GM12872 (cell line): Measurements from ENCODE around the gene SPAG16.

ENCODE experiments used
- TF ChIP-seq, protein P1 (sequence below): IDR thresholded peaks from 3 replicates; pipeline ENCODE4 v1.5.1; 2011; ENCODE audit warnings: low read depth, mild to moderate bottlenecking, low read length, moderate library complexity; ENCODE audit not compliant: insufficient read depth

Gene SPAG16

DNA sequence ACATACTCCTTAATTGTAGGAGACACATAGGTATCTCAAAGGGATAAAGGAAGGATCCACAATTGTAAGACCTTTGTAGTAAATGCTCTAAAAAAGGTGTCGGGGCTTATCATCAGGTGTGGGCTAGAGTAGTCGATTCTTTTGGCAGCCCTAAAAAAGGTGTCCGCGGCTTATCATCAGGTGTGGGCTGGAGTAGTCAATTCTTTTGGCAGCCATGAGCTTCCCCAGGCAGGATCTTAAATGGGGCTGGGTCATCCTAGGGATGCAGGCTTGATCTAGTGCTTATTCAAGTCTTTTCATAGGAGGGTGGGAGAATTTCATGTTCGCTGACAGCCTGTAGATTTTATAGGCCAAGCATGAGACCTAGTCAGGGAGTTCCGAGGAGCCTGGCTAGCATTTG is 720.2 kb downstream of the SPAG16 start:
- TF ChIP-seq, protein P1, sequence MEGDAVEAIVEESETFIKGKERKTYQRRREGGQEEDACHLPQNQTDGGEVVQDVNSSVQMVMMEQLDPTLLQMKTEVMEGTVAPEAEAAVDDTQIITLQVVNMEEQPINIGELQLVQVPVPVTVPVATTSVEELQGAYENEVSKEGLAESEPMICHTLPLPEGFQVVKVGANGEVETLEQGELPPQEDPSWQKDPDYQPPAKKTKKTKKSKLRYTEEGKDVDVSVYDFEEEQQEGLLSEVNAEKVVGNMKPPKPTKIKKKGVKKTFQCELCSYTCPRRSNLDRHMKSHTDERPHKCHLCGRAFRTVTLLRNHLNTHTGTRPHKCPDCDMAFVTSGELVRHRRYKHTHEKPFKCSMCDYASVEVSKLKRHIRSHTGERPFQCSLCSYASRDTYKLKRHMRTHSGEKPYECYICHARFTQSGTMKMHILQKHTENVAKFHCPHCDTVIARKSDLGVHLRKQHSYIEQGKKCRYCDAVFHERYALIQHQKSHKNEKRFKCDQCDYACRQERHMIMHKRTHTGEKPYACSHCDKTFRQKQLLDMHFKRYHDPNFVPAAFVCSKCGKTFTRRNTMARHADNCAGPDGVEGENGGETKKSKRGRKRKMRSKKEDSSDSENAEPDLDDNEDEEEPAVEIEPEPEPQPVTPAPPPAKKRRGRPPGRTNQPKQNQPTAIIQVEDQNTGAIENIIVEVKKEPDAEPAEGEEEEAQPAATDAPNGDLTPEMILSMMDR, result no peak

DNA sequence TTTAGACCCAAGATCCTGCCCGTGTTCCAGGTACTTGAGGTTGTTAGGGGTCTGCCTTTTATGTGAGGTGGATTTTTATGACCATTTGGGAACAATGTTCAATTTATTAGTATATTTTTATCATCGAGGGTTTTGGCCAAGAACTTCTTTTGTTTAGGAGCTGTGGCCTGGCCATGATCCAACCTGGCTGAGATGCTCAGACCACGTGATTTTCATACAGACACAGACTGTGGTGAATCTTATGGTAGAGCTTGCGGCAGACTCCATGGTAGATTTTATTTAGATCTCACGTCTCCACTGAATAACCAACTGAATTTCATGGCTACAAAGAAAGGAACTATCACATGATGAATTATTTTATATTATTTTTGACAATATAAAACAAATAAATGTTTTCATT is 721.1 kb downstream of the SPAG16 start:
- TF ChIP-seq, protein P1, result no peak

DNA sequence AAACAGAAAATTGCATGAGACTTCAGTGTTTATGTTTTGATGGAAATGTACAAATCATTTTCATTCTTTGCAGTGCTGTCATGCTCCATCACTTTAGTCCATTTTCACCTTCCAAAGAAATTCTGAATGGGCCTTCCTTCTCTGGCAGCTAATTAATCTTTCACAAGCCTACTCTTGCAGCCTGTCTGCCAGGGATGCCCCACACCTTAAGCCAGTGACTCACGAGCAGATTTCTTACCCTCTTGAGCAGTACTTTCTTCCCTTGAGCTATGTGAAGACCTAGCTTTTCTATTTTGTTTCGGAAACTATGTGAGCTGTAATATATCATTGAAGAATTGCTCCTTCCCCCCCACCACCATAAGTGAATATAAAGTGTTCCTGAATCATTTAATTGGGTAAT is 722.3 kb downstream of the SPAG16 start:
- TF ChIP-seq, protein P1, result no peak

DNA sequence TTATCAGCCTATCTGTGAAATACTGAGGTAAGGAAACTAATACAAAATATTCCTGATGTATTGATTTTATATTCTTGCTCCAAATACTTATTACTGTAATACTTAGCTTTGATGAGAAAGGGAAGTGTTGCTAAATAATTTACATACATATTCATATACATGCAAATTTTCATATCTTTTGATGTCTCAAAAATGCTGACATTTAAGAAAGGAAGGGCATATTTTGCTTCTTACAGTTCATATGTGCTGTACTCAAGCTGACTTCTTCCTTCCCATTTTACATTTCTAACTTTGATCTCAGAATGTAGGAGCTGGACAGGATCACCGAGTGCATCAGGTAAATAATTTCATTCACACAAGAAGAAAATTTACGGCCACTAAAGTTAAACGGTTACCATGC is 727.4 kb downstream of the SPAG16 start:
- TF ChIP-seq, protein P1, result no peak

DNA sequence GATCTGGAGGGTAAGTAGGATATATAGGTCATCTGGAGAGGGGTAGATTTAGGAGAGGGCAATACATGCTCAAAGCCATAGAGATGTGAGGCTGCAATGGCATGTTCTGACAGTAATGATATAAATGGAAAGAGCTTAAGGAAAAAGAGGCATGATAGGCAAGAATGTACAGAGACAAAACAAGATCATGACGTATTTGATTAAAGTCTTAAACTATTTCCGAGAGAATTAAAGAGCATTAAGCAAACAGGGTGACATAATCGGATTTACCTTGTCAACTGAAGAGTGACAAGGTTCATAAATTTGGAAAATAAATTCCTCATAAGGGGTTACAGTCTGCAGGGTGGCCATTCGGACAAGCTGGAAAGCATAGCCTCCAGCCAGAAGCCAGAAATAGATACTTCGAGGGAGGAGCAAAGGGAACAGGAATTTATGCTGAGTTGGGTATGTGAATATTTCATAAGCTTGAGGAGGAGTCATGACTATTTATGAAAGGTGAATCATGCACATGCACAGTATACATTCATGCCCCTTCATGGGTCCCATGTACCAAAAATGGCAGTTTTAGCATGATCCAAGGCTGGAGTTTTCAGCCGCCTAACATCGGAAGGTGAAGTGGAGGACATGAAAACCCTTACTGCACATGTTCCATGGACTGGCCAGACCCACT is 730.4 kb downstream of the SPAG16 start:
- TF ChIP-seq, protein P1, result no peak

DNA sequence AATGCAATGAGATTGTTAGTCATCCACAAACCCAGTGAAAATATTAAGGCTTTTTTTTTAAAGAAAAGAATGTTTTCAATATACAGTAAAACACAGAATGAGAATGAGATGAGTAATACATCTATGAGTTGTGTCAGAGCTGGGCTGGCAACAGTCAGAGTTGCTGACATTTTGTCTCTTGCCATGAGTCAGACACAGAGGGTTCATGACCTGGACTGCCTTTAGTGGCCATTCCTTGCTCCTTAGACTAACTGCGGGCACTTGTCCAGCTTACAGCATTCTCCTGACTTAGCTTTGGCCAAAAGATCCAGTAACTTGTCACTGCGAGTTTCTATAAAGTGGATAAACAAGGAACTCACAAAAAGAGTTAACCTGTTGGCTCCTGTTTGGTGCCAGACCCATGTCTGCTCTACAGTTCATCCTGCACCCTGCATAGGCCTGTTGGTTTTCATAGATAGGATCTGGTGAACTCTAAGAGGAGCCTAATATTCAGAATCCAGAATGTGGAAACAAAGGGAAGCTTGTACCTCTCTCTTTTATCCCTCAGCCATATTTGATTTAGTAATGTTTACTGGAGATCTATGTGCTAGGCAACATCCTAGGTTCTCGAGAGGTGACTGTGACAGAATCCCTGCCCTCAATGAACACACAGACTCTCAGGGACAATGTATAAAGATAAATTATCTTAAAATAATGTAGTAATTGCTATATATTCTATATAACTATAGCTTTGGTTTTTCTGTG is 735.1 kb downstream of the SPAG16 start:
- TF ChIP-seq, protein P1, result no peak

DNA sequence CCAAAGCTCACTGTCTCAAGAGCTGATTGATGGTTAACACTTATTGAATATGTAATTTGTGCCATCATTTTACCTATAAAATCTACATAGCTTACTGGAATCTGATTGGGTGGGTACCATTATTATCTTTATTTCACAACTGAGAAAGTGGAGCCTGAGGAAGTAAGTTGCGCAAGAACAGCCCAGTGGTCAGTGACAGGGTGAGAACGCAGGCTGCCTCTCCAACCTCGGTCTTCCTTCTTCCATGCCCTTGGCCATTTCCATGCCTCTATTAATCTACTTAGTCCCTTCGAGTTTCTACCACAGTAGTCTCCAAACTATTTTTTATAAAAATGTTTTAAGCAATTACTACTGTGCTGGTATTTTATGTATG is 735.7 kb downstream of the SPAG16 start:
- TF ChIP-seq, protein P1, result no peak
